Stimulated activated naive B cell treated with anti-CD40 and anti-IgM and Interleukin-4, amounts not matched to agents 10 μg/mL and 1 μg/mL and 100 μg/mL, for 72 hours (primary cell): ENCODE data around the gene CD47.

Source experiments
- ATAC-seq, 2 donors: fragments of 150-1000 bp; cut with Tn5 transposase; replicated peaks; 2 replicates each; pipeline ENCODE4 v1.10.0; 2021; ENCODE audit warnings: moderate library complexity in 1 of 2
- DNase-seq: peaks from one replicate; pipeline ENCODE4 v3.0.0; 2021
- H3K27ac Mint-ChIP-seq: one replicate; pipeline ENCODE4 v1.8.0; 2022; ENCODE audit warnings: mild to moderate bottlenecking, mixed read lengths
- H3K27me3 Mint-ChIP-seq, 2 donors: one replicate each; pipeline ENCODE4 v1.8.0; 2022; ENCODE audit warnings: mixed read lengths in 2 of 2
- H3K36me3 Mint-ChIP-seq, 2 donors: one replicate each; pipeline ENCODE4 v1.8.0; 2022; ENCODE audit warnings: mixed read lengths in 2 of 2, mild to moderate bottlenecking in 1 of 2
- H3K4me1 Mint-ChIP-seq, 2 donors: one replicate each; pipeline ENCODE4 v1.8.0; 2022; ENCODE audit warnings: mixed read lengths in 2 of 2, mild to moderate bottlenecking in 1 of 2
- H3K4me3 Mint-ChIP-seq, 2 donors: one replicate each; pipeline ENCODE4 v1.8.0; 2022; ENCODE audit warnings: mild to moderate bottlenecking in 2 of 2, mixed read lengths in 2 of 2, moderate library complexity in 1 of 2
- H3K9me3 Mint-ChIP-seq, 2 donors: one replicate each; pipeline ENCODE4 v1.8.0; 2022; ENCODE audit warnings: mixed read lengths in 2 of 2, mild to moderate bottlenecking in 1 of 2

Gene CD47

GRCh38 chr3:108091498-108092250, 843 bp upstream of the CD47 start:
- Mint-ChIP-seq H3K27ac (peak overlapping the region; percentile 99), H3K9me3 (peaks cover 2 to 3% of the 10 kb centered on the region in 2 donors), H3K4me1 (peaks cover 29 to 36% of the 10 kb centered on the region in 2 donors), H3K36me3 (peaks cover 9 to 26% of the 10 kb centered on the region in 2 donors), H3K4me3 (peak overlapping the region; percentile 97 to 100), H3K27me3 (no peaks in the 10 kb centered on the region)
- ATAC-seq (peak; percentile 1 to 4), DNase-seq (no peak)

- Mint-ChIP-seq H3K9me3 (peaks cover 2 to 3% of the 10 kb centered on the region in 2 donors), H3K4me3 (peak overlapping the region; percentile 97 to 100), H3K27ac (peak overlapping the region; percentile 100), H3K36me3 (peaks cover 9 to 26% of the 10 kb centered on the region in 2 donors), H3K27me3 (no peaks in the 10 kb centered on the region), H3K4me1 (peaks cover 27 to 31% of the 10 kb centered on the region in 2 donors)
- DNase-seq (peak; percentile 75), ATAC-seq (peak; percentile 58)
These were observed 656 bp downstream of the CD47 start for GRCh38 chr3:108090049-108090700.

GRCh38 chr3:108089579-108089978, 1.3 kb downstream of the CD47 start:
- Mint-ChIP-seq H3K36me3 (peaks cover 9 to 21% of the 10 kb centered on the region in 2 donors), H3K27me3 (no peaks in the 10 kb centered on the region), H3K27ac (peak overlapping the region; percentile 100), H3K4me3 (peak overlapping the region; percentile 97 to 100), H3K9me3 (peaks cover 2 to 3% of the 10 kb centered on the region in 2 donors), H3K4me1 (peaks cover 22 to 31% of the 10 kb centered on the region in 2 donors)
- DNase-seq (no peak), ATAC-seq (no peak)

- Mint-ChIP-seq H3K27ac (no peak overlapping the region), H3K9me3 (peaks cover 2 to 3% of the 10 kb centered on the region in 2 donors), H3K27me3 (no peaks in the 10 kb centered on the region), H3K36me3 (peaks cover 9 to 20% of the 10 kb centered on the region in 2 donors), H3K4me1 (peaks cover 22 to 30% of the 10 kb centered on the region in 2 donors), H3K4me3 (peak overlapping the region; percentile 62 to 72)
- ATAC-seq (peak; percentile 31 to 35), DNase-seq (peak; percentile 34)
These were observed 2.1 kb downstream of the CD47 start for GRCh38 chr3:108088697-108089096.

- DNase-seq (no peak), ATAC-seq (no peak)
- Mint-ChIP-seq H3K27me3 (no peaks in the 10 kb centered on the region), H3K27ac (no peak overlapping the region), H3K36me3 (peaks cover 9 to 15% of the 10 kb centered on the region in 2 donors), H3K4me3 (peak overlapping the region; percentile 31 to 46), H3K9me3 (peaks cover 2 to 3% of the 10 kb centered on the region in 2 donors), H3K4me1 (peaks cover 19 to 25% of the 10 kb centered on the region in 2 donors)
These were observed 2.7 kb downstream of the CD47 start for GRCh38 chr3:108088146-108088545.

- Mint-ChIP-seq H3K27me3 (no peaks in the 10 kb centered on the region), H3K27ac (no peak overlapping the region), H3K4me1 (peaks cover 10 to 17% of the 10 kb centered on the region in 2 donors), H3K36me3 (peaks cover 5 to 8% of the 10 kb centered on the region in 2 donors), H3K9me3 (peaks cover 1 to 2% of the 10 kb centered on the region in 2 donors), H3K4me3 (no peak overlapping the region)
- ATAC-seq (no peak), DNase-seq (no peak)
These were observed 4.2 kb downstream of the CD47 start for GRCh38 chr3:108086653-108087052.

- no peaks in the 10 kb centered on the region for H3K9me3 Mint-ChIP-seq
- peaks cover 13 to 18% of the 10 kb centered on the region in 2 donors for H3K4me1 Mint-ChIP-seq
- no peaks in the 10 kb centered on the region for H3K27me3 Mint-ChIP-seq
- H3K27ac Mint-ChIP-seq, result no peak overlapping the region
- H3K4me3 Mint-ChIP-seq, result no peak overlapping the region
- DNase-seq (no peak), ATAC-seq (no peak)
- peaks cover 4 to 5% of the 10 kb centered on the region in 2 donors for H3K36me3 Mint-ChIP-seq
These were observed 5.0 kb downstream of the CD47 start for GRCh38 chr3:108085810-108086350.

- H3K4me1 Mint-ChIP-seq, result peaks cover 13 to 18% of the 10 kb centered on the region in 2 donors
- ATAC-seq, result no peak
- peaks cover 3 to 4% of the 10 kb centered on the region in 2 donors for H3K36me3 Mint-ChIP-seq
- no peak overlapping the region for H3K27ac Mint-ChIP-seq
- H3K9me3 Mint-ChIP-seq, result no peaks in the 10 kb centered on the region
- no peaks in the 10 kb centered on the region for H3K27me3 Mint-ChIP-seq
- DNase-seq, result no peak
- H3K4me3 Mint-ChIP-seq, result no peak overlapping the region
These were observed 5.5 kb downstream of the CD47 start for GRCh38 chr3:108085370-108085769.

GRCh38 chr3:108079877-108080276, 11.0 kb downstream of the CD47 start:
- peaks cover 5% of the 10 kb centered on the region in 2 donors for H3K9me3 Mint-ChIP-seq
- H3K4me1 Mint-ChIP-seq, result peaks cover 36 to 51% of the 10 kb centered on the region in 2 donors
- no peaks in the 10 kb centered on the region for H3K27me3 Mint-ChIP-seq
- no peak overlapping the region for H3K27ac Mint-ChIP-seq
- no peak overlapping the region for H3K4me3 Mint-ChIP-seq
- ATAC-seq (no peak), DNase-seq (no peak)
- H3K36me3 Mint-ChIP-seq, result peaks cover 32 to 33% of the 10 kb centered on the region in 2 donors

- Mint-ChIP-seq H3K27me3 (no peaks in the 10 kb centered on the region), H3K4me3 (peak overlapping the region in 1 of 2 donors; percentile 43), H3K4me1 (peaks cover 38 to 56% of the 10 kb centered on the region in 2 donors), H3K9me3 (peaks cover 5% of the 10 kb centered on the region in 2 donors), H3K27ac (peak overlapping the region; percentile 68), H3K36me3 (peaks cover 34 to 35% of the 10 kb centered on the region in 2 donors)
- DNase-seq (no peak), ATAC-seq (no peak)
These were observed 11.8 kb downstream of the CD47 start for GRCh38 chr3:108079043-108079442.

GRCh38 chr3:108076564-108076963, 14.3 kb downstream of the CD47 start:
- no peaks in the 10 kb centered on the region for H3K27me3 Mint-ChIP-seq
- H3K9me3 Mint-ChIP-seq, result peaks cover 5% of the 10 kb centered on the region in 2 donors
- ATAC-seq (no peak), DNase-seq (no peak)
- peaks cover 46 to 55% of the 10 kb centered on the region in 2 donors for H3K36me3 Mint-ChIP-seq
- no peak overlapping the region for H3K4me3 Mint-ChIP-seq
- H3K4me1 Mint-ChIP-seq, result peaks cover 51 to 68% of the 10 kb centered on the region in 2 donors
- H3K27ac Mint-ChIP-seq, result no peak overlapping the region

- peaks cover 48 to 73% of the 10 kb centered on the region in 2 donors for H3K4me1 Mint-ChIP-seq
- peaks cover 46 to 63% of the 10 kb centered on the region in 2 donors for H3K36me3 Mint-ChIP-seq
- no peak for ATAC-seq
- H3K27me3 Mint-ChIP-seq, result no peaks in the 10 kb centered on the region
- H3K27ac Mint-ChIP-seq, result peak overlapping the region; percentile 4
- no peak overlapping the region for H3K4me3 Mint-ChIP-seq
- DNase-seq, result no peak
- peaks cover 5% of the 10 kb centered on the region in 2 donors for H3K9me3 Mint-ChIP-seq
These were observed 16.9 kb downstream of the CD47 start for GRCh38 chr3:108073764-108074431.

GRCh38 chr3:108071368-108071767, 19.5 kb downstream of the CD47 start:
- ATAC-seq (no peak), DNase-seq (no peak)
- Mint-ChIP-seq H3K36me3 (peaks cover 41 to 58% of the 10 kb centered on the region in 2 donors), H3K4me1 (peaks cover 48 to 77% of the 10 kb centered on the region in 2 donors), H3K27me3 (no peaks in the 10 kb centered on the region), H3K4me3 (no peak overlapping the region), H3K9me3 (no peaks in the 10 kb centered on the region), H3K27ac (no peak overlapping the region)

- Mint-ChIP-seq H3K27me3 (no peaks in the 10 kb centered on the region), H3K9me3 (no peaks in the 10 kb centered on the region), H3K4me1 (peaks cover 49 to 78% of the 10 kb centered on the region in 2 donors), H3K4me3 (no peak overlapping the region), H3K36me3 (peaks cover 43 to 65% of the 10 kb centered on the region in 2 donors), H3K27ac (peak overlapping the region; percentile 42)
- DNase-seq (no peak), ATAC-seq (no peak)
These were observed 20.5 kb downstream of the CD47 start for GRCh38 chr3:108070356-108070755.
